H1 (cell line): ENCODE measurements around the gene CALY.

Experiments
- CHD2 ChIP-seq: IDR thresholded peaks from 2 replicates; pipeline ENCODE4 v1.6.1; 2012; ENCODE audit warnings: low read length, improper control_type of control experiment
- POLR2A ChIP-seq, 2 experiments: IDR thresholded peaks; 1 replicate in 1 of 2; 2 replicates in 1 of 2; pipeline ENCODE4 v1.6.1; 2011; ENCODE audit warnings: low read depth in 2 of 2, low read length in 2 of 2, mild to moderate bottlenecking in 2 of 2; ENCODE audit errors: control extremely low read depth in 1 of 2
- SAP30 ChIP-seq: fragments of 300-600 bp; sonication (generic); IDR thresholded peaks from 2 replicates; pipeline ENCODE4 v1.7.1; 2012; ENCODE audit warnings: low read length, moderate library complexity, mild to moderate bottlenecking, inconsistent platforms; ENCODE audit not compliant: insufficient read depth, insufficient replicate concordance
- SP2 ChIP-seq: IDR thresholded peaks from 2 replicates; pipeline ENCODE4 v1.6.1; 2012; ENCODE audit warnings: mild to moderate bottlenecking, low read length, inconsistent platforms
- TAF1 ChIP-seq: IDR thresholded peaks from 2 replicates; pipeline ENCODE4 v1.6.1; 2011; ENCODE audit warnings: mild to moderate bottlenecking, low read depth, low read length
- TF ChIP-seq, protein P1 (sequence below), 3 experiments: IDR thresholded peaks; 1 replicate in 2 of 3; 2 replicates in 1 of 3; pipeline versions ENCODE4 v1.5.1 to v1.6.1; 2011; ENCODE audit warnings: low read length in 3 of 3, mild to moderate bottlenecking in 3 of 3, inconsistent platforms in 2 of 3, low read depth in 1 of 3, moderate library complexity in 1 of 3; ENCODE audit not compliant: insufficient read depth in 1 of 3; ENCODE audit errors: control extremely low read depth in 1 of 3

GRCh38 chr10:133295426-133296320 lies 41.0 kb downstream of the CALY start:
- TF ChIP-seq, protein P1, sequence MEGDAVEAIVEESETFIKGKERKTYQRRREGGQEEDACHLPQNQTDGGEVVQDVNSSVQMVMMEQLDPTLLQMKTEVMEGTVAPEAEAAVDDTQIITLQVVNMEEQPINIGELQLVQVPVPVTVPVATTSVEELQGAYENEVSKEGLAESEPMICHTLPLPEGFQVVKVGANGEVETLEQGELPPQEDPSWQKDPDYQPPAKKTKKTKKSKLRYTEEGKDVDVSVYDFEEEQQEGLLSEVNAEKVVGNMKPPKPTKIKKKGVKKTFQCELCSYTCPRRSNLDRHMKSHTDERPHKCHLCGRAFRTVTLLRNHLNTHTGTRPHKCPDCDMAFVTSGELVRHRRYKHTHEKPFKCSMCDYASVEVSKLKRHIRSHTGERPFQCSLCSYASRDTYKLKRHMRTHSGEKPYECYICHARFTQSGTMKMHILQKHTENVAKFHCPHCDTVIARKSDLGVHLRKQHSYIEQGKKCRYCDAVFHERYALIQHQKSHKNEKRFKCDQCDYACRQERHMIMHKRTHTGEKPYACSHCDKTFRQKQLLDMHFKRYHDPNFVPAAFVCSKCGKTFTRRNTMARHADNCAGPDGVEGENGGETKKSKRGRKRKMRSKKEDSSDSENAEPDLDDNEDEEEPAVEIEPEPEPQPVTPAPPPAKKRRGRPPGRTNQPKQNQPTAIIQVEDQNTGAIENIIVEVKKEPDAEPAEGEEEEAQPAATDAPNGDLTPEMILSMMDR (IDR thresholded peaks at IDR 0.05; ENCODE audit: control extremely low read depth in 1 of 3, insufficient read depth in 1 of 3, low read depth in 1 of 3, low read length in 3 of 3): no peak
- TF ChIP-seq CHD2: no peak
- TF ChIP-seq TAF1: no peak
- no peak for TF ChIP-seq POLR2A (IDR thresholded peaks at IDR 0.05; ENCODE audit: control extremely low read depth in 1 of 2, low read depth in 2 of 2, low read length in 2 of 2)
- TF ChIP-seq SAP30: no peak
- no peak for TF ChIP-seq SP2
